ENCODE data around the gene MARK4. TPM values are rescaled to one million over a fixed set of nuclear protein-coding genes. Genes with fewer than 3 reads are reported as not detected.

Gene MARK4
- total RNA-seq, 1 experiment from 2014 or later: 44.0 TPM

GRCh38 chr19:45345506-45345860 lies 94.4 kb downstream of the MARK4 start:
- Histone ChIP-seq H3K9me3 (ENCODE audit: low read depth, low read length, poor library complexity, severe bottlenecking) (no peaks in the 10 kb centered on the region), H3K36me3 (ENCODE audit: insufficient read depth, low read length, poor library complexity, severe bottlenecking) (no peaks in the 10 kb centered on the region), H3K4me1 (ENCODE audit: insufficient read depth, low read length, poor library complexity, severe bottlenecking) (peaks cover 1% of the 10 kb centered on the region), H3K27ac (ENCODE audit: low read depth, low read length, poor library complexity, severe bottlenecking) (no peak overlapping the region), H3K4me3 (ENCODE audit: low read depth, low read length, poor library complexity, severe bottlenecking) (no peak overlapping the region), H3K27me3 (replicated peaks; ENCODE audit: insufficient read depth, low read depth, low read length, poor library complexity) (no peaks in the 10 kb centered on the region)
- no TSS peak for BruUV-seq (replicated peaks)
- POLR2A ChIA-PET (ENCODE audit: low non-redundant PET): no interaction called here
- intact Hi-C loops (cut with micrococcal nuclease; ENCODE audit: unreplicated experiment): no loop called here
- CTCF ChIA-PET: no interaction called here
- no peak for DNase-seq (ENCODE audit: low spot score)
- TF ChIP-seq CTCF (conservative IDR thresholded peaks at IDR 0.05; ENCODE audit: low read depth, low read length) (no peak), EZH2 (IDR thresholded peaks at IDR 0.05; ENCODE audit: borderline replicate concordance, low read depth, low read length, poor library complexity, severe bottlenecking) (no peak)

DNA sequence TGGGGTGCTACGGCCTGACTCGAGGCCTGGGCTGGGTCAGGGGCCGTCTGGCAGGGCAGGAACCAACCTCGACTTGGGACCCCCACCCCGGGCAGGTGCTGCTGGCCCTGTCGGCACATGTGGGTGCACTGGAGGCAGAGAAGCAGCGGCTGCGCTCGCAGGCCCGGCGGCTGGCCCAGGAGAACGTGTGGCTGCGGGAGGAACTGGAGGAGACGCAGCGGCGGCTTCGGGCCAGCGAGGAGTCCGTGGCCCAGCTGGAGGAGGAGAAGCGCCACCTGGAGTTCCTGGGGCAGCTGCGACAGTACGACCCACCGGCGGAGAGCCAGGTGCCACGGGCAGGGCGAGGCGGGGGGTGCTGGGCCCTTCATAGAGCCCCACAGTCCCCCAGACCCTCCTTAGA lies 95.4 kb downstream of the MARK4 start:
- ChIA-PET CTCF (no interaction called here), POLR2A (ENCODE audit: low non-redundant PET) (no interaction called here)
- DNase-seq (ENCODE audit: low spot score): no peak
- H3K4me1 ChIP-seq (ENCODE audit: insufficient read depth, low read length, poor library complexity, severe bottlenecking): no peaks in the 10 kb centered on the region
- H3K9me3 ChIP-seq (ENCODE audit: low read depth, low read length, poor library complexity, severe bottlenecking): no peaks in the 10 kb centered on the region
- H3K27ac ChIP-seq (ENCODE audit: low read depth, low read length, poor library complexity, severe bottlenecking): no peak overlapping the region
- intact Hi-C loops (cut with micrococcal nuclease; ENCODE audit: unreplicated experiment): no loop called here
- no peaks in the 10 kb centered on the region for H3K36me3 ChIP-seq (ENCODE audit: insufficient read depth, low read length, poor library complexity, severe bottlenecking)
- H3K27me3 ChIP-seq (replicated peaks; ENCODE audit: insufficient read depth, low read depth, low read length, poor library complexity): no peaks in the 10 kb centered on the region
- no peak overlapping the region for H3K4me3 ChIP-seq (ENCODE audit: low read depth, low read length, poor library complexity, severe bottlenecking)
- no TSS peak for BruUV-seq (replicated peaks)
- TF ChIP-seq EZH2 (IDR thresholded peaks at IDR 0.05; ENCODE audit: borderline replicate concordance, low read depth, low read length, poor library complexity, severe bottlenecking): no peak
- TF ChIP-seq CTCF (conservative IDR thresholded peaks at IDR 0.05; ENCODE audit: low read depth, low read length): no peak

GRCh38 chr19:45347570-45348366 lies 96.7 kb downstream of the MARK4 start:
- Histone ChIP-seq H3K9me3 (ENCODE audit: low read depth, low read length, poor library complexity, severe bottlenecking) (no peaks in the 10 kb centered on the region), H3K27ac (ENCODE audit: low read depth, low read length, poor library complexity, severe bottlenecking) (no peak overlapping the region), H3K27me3 (replicated peaks; ENCODE audit: insufficient read depth, low read depth, low read length, poor library complexity) (no peaks in the 10 kb centered on the region), H3K4me3 (ENCODE audit: low read depth, low read length, poor library complexity, severe bottlenecking) (no peak overlapping the region), H3K36me3 (ENCODE audit: insufficient read depth, low read length, poor library complexity, severe bottlenecking) (peaks cover 6% of the 10 kb centered on the region), H3K4me1 (ENCODE audit: insufficient read depth, low read length, poor library complexity, severe bottlenecking) (no peaks in the 10 kb centered on the region)
- DNase-seq (ENCODE audit: low spot score): no peak
- BruUV-seq (replicated peaks): no TSS peak
- intact Hi-C loops (cut with micrococcal nuclease; ENCODE audit: unreplicated experiment): no loop called here
- CTCF ChIA-PET: no interaction called here
- TF ChIP-seq EZH2 (IDR thresholded peaks at IDR 0.05; ENCODE audit: borderline replicate concordance, low read depth, low read length, poor library complexity, severe bottlenecking): no peak
- no peak for TF ChIP-seq CTCF (conservative IDR thresholded peaks at IDR 0.05; ENCODE audit: low read depth, low read length)
- POLR2A ChIA-PET (ENCODE audit: low non-redundant PET): no interaction called here
